ENCODE results near the gene SPACA6. TPM values are rescaled to one million over a fixed set of nuclear protein-coding genes. Genes with fewer than 3 reads are reported as not detected.

Gene SPACA6
- total and polyA plus RNA-seq, 9 of the 15 experiments (the other 6 are each of a cell fraction or from before 2014, with no cell fraction given): 1.3 to 17.3 (median 6.2) TPM

DNA sequence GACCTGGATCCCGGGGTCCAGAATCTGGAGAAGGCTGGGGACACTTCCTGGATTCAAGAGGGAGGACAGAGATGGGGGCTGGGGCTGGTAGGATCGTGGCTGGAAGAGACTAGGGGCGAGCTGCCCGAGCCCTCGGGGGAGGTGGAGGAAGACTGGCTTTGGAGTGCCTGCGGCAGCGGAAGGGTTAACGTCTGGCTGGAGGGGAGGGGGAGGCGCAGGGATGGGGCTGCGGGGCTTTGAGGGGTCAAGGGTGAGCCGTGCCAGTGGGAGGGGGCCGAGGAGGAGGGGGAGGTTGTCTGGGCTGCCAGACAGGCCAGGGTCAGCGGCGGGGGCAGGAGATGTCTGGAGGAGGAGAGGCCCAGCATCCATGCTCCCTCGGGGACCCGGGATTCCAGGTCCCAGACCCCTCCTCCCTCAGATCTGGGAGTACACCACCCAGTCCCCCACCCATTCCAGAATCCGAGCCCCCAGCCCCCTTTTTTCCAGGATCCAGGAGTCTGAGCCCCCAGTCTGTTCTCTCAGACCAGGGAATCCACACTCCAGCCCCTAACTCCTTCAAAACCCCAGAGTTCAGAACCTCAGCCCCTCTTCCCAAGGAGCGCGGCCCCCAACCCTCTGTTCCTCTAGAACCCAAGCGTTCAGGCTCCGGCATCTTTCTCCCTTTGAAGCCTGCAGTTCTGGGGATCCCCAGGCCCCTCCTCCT lies 3.2 kb upstream of the SPACA6 start (continued):
- TF ChIP-seq ZNF518B (CRISPR knock-in tag; IDR thresholded peaks at IDR 0.05): no peak
- peak; percentile 72 for TF ChIP-seq NCOR1 (IDR thresholded peaks at IDR 0.05)

DNA sequence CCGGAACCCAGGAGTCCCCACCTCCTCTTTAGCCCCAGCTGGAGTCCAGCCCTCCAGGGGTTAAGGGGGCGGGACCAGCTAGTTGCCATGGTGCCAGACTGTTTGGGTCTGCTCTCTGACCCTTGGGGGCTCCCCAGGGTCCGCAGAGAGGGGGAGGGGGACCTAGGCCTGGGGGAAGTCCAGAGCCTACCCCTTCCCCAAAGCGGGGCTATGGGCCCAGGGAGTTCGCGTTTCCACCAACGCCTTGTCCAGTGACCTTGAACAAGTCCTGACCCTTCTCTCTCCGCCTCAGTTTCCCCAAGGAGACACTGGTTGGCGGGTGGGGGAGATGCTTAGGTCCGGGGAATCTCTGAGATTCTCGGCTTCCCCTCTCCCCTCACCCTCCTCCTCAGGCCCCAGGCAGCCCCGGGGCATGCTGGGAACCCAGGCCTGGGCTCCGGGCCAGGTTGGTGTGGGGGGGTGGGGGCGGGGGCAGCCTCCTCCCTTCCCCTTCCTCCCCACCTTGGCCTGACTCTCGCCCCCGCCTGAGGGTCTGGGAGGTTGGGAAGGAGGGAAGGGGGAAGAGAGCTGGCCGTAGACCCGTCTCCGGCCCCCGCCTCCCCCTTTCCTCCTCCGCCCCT lies 2.6 kb upstream of the SPACA6 start:
- Histone ChIP-seq H4K20me1 (replicated peaks; ENCODE audit: control insufficient read depth, insufficient read depth, low read length) (no peaks in the 10 kb centered on the region), H3K4me2 (ENCODE audit: insufficient read depth, low read length) (peak overlapping the region; percentile 86), H3K4me3 (peak overlapping the region; percentile 52), H3K27me3 (ENCODE audit: control insufficient read depth in 2 of 2, insufficient read depth in 2 of 2, low read length in 2 of 2) (no peaks in the 10 kb centered on the region), H3K36me3 (ENCODE audit: control insufficient read depth, insufficient read depth, low read length) (peaks cover 27% of the 10 kb centered on the region; the same call in 1 of the 3 replicates), H3K79me2 (ENCODE audit: control insufficient read depth, insufficient read depth, low read length) (peaks cover 65% of the 10 kb centered on the region), H3K4me1 (replicated peaks in 1 of 2; ENCODE audit: control insufficient read depth in 2 of 2, insufficient read depth in 2 of 2, low read length in 2 of 2) (peaks cover 24 to 66% of the 10 kb centered on the region in 2 experiments), H2AFZ (ENCODE audit: low read depth, low read length) (peak overlapping the region; percentile 79), H3K9me1 (ENCODE audit: control insufficient read depth, insufficient read depth, low read length) (no peaks in the 10 kb centered on the region), H3K9ac (ENCODE audit: insufficient read depth in 1 of 2, low read depth in 2 of 2, low read length in 2 of 2) (peak overlapping the region; percentile 59 to 86; a peak in 3 of 4 replicates), H3K9me3 (replicated peaks; ENCODE audit: control insufficient read depth, insufficient read depth, low read depth, low read length) (no peaks in the 10 kb centered on the region), H3K27ac (ENCODE audit: extremely low read depth, low read depth, low read length) (peak overlapping the region; percentile 69)
- in situ Hi-C loops (cut with MboI): no loop called here
- DNase-seq (ENCODE audit: extremely low read depth in 1 of 4, low spot score in 3 of 4) (peak; percentile 86 to 94 (median 89)), ATAC-seq (peak; percentile 74), FAIRE-seq (peak; percentile 85)
- CTCF ChIA-PET (ENCODE audit: low intra/inter-chr PET ratio): no interaction called here
- 0% methylated on average over 10 of the region's 21 CpGs for WGBS (ENCODE audit: insufficient coverage, low coverage, missing lambda C conversion rate)
- no TSS peak for BruUV-seq (replicated peaks)
- POLR2A ChIA-PET: no interaction called here
- intact Hi-C loops (cut with micrococcal nuclease): no loop called here
- TF ChIP-seq JUNB (CRISPR knock-in tag; conservative IDR thresholded peaks at IDR 0.05) (no peak), CC2D1A (IDR thresholded peaks at IDR 0.05) (peak; percentile 95), ZBTB17 (CRISPR knock-in tag; IDR thresholded peaks at IDR 0.05) (no peak), ELF2 (CRISPR knock-in tag; IDR thresholded peaks at IDR 0.05) (no peak), HES1 (IDR thresholded peaks at IDR 0.05; ENCODE audit: low read depth) (no peak), PHTF2 (CRISPR knock-in tag; IDR thresholded peaks at IDR 0.05) (no peak), ZKSCAN1 (IDR thresholded peaks at IDR 0.05; ENCODE audit: low read depth, low read length) (no peak), ZNF507 (tag; conservative IDR thresholded peaks at IDR 0.05) (no peak), ZNF408 (CRISPR knock-in tag; IDR thresholded peaks at IDR 0.05; ENCODE audit: low read depth) (no peak), DDX20 (tag; IDR thresholded peaks at IDR 0.05; ENCODE audit: low read depth) (no peak)
- TF ChIP-seq, protein P1, sequence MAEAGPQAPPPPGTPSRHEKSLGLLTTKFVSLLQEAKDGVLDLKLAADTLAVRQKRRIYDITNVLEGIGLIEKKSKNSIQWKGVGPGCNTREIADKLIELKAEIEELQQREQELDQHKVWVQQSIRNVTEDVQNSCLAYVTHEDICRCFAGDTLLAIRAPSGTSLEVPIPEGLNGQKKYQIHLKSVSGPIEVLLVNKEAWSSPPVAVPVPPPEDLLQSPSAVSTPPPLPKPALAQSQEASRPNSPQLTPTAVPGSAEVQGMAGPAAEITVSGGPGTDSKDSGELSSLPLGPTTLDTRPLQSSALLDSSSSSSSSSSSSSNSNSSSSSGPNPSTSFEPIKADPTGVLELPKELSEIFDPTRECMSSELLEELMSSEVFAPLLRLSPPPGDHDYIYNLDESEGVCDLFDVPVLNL (CRISPR knock-in tag; IDR thresholded peaks at IDR 0.05; ENCODE audit: low read depth): no peak
- TF ChIP-seq, protein P2, sequence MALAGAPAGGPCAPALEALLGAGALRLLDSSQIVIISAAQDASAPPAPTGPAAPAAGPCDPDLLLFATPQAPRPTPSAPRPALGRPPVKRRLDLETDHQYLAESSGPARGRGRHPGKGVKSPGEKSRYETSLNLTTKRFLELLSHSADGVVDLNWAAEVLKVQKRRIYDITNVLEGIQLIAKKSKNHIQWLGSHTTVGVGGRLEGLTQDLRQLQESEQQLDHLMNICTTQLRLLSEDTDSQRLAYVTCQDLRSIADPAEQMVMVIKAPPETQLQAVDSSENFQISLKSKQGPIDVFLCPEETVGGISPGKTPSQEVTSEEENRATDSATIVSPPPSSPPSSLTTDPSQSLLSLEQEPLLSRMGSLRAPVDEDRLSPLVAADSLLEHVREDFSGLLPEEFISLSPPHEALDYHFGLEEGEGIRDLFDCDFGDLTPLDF (CRISPR knock-in tag; IDR thresholded peaks at IDR 0.05): no peak
